Measurements from ENCODE around the gene AMT.

AMT gene, protein sequence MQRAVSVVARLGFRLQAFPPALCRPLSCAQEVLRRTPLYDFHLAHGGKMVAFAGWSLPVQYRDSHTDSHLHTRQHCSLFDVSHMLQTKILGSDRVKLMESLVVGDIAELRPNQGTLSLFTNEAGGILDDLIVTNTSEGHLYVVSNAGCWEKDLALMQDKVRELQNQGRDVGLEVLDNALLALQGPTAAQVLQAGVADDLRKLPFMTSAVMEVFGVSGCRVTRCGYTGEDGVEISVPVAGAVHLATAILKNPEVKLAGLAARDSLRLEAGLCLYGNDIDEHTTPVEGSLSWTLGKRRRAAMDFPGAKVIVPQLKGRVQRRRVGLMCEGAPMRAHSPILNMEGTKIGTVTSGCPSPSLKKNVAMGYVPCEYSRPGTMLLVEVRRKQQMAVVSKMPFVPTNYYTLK

DNA sequence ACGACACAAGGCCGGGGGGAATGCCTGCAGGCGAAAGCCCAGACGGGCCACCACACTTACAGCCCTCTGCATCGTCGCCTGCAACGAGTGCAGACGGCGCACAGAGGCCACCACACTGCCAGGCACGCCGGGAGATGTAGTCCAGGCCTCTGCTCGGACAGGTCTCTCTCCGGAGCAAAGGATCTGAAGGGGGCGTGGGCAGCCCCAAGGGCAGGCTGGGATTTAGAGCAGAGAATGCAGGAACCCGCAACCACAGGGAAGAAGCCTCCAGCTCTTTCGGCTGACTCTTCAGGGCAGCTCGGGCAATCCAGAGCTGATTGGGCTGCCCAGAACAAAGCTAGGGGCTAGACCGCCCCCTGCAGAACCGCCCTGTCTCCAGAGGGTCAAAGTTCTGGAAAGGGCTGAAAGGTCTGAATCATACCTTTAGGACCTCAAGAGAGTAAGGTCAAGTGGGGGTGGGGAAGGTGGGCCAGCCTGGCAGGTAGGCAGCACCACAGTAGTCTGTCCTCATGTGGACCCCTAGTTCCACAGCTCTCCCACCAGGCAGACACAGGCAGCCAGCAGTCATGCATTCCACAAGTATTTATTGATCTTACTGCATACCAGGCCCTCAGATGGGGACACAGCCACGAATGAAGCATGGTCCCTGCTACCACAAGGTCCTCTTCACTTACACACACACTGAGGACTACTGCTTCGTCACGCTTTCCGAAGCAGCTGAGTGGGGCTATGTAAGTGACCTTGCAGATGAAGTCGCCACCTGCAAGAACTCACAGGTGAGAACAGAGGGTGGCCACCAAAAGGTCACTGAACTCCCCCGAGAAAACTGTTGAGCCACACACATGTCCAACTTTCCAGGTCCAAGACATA, at the start of gene AMT:
Gene AMT (minus strand): TSS at position 95 of the 870 bp plus-strand sequence. CDS start 23 bp downstream, at position 72.
- in situ Hi-C loops (cut with HindIII; ENCODE audit: low sequenced_read_pairs) = no loop called here

DNA sequence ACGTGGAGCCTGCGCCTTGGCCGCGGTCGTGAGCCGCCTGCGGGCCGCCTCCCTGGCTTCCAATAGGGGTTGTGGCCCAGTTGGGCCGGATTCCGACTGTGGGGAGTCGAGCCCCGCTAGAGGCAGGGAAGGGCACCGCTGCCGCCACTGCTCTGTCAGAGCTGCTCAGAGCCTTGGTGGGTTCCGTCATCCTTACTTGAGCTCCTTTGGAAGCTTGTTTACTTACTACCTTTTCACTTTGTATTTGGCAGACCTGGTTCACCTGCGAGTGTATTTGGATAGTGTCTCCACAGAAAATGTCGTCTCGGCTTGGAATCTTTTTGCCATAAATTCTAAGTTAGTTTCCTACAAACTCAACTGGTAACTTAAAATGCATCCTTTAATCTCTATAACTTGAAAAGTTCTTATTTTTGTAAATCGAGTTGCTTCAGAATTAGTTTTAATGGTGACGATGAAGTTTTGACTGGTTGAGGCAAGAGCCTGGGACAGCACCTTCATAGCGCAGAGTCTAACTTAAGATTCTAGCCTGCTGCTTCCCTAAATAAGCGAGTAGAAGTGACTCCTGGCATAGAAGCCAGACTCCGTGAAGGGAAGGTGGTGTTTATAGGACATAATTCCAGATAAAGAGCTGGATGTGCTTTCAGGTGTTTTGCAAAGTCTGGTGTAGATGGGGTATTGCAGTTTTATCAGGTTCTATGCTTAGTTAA, 48.6 kb upstream of the AMT start:
- in situ Hi-C loops (cut with HindIII; ENCODE audit: low sequenced_read_pairs) = no loop called here

DNA sequence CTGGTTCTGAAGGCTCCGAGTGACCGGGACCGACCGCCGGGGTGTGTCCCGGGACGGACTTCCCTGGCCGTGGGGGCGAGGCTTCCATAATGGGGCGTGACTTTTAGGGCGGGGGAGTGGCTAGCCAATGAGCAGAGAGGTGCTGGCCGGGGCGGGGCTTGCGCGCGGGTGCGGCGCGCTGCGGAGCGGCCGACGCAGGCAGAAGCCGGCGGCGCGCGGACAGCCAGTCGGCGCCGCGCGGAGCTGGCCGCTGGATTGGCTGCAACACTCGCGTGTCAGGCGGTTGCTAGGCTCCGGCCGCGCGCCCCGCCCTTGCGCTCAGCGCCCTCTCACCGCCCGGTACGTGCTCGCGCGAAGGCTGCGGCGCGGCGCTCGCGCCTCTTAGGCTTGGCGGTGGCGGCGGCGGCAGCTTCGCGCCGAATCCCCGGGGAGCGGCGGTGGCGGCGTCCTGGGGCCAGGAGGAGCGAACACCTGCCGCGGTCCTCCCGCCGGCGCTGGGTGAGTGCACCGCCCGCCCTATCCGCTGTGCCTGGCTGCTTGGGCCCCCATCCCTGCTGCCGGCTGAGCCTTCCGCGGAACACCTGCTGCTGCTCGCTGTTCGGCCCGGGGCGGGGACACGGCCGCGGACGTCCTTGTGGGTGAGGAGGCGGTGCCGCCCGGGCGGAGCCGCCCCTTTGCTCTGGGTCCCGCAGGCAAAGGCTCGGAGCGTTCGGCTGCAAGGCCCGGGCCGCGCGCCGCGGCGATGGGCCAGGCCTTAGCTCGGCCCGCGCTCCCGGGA, 47.9 kb upstream of the AMT start, which contains the start of gene DAG1:
Gene DAG1 (plus strand): TSS at position 332 of the 778 bp plus-strand sequence. CDS start 40,268 bp downstream, outside the sequence.
- in situ Hi-C loops (cut with HindIII; ENCODE audit: low sequenced_read_pairs) = no loop called here

DNA sequence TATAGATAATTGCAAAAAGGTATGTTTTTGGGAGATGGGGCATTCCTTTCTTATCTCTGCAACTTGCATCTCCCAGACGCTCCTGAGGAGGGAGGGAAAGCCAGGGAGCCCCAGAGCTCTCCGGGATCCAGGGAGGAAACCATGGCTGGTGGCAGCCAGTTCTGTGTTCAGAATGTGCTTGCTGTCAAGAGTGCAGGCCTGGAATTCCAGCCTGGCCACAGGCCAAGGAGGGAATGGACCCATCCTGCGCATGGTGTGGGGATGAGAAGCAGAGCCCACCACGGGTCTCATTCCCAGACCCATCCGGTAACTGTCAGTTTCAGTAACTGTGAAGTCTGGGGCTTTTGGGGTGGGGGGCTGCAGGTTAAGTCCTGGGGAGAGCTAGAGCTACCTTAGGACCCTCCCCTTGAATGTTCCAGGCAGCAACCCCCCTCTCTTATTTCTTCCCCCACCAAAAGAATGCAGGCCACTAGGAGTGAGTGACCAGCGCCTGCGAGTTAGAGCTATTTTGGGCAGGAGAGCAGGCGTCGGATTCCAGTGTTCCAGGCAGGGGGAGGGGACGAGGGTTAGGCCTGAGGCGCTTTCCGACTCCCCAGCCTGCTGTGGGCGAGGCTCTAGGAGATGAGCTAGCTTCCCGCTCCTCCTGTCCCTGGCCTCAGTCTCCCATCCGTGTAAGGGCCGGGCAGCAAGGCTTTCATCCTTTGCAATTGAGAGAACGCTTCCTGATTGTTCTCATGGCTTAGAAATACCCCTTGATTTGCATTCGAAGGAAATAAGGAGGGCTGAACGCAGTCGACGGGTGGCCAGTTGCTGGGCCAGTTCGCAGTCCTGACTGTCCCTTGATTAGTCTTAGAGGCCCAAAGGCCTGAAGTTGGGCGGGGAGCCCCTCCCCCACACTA, 47.0 kb upstream of the AMT start:
- in situ Hi-C loops (cut with HindIII; ENCODE audit: low sequenced_read_pairs) = no loop called here

DNA sequence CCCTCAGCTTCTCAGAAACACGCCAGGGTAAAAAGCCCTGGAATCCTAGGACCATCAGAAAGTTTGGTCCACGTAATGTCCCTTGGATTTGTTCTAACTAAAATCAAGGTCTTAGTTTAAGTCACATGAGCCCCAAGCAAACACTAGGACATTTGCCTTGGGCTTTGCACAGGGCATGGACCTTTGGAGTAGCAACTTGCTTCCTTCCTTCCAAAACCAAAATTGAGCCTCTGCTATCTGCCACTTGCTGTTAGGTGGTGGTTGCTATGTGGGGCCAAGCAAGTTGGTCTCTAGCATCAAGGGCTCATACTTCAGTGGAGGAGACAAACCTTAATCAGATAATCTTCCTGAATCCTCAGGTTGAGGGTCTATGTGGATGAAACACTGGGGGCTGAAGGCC, 43.8 kb upstream of the AMT start:
- in situ Hi-C loops (cut with HindIII; ENCODE audit: low sequenced_read_pairs) = no loop called here

DNA sequence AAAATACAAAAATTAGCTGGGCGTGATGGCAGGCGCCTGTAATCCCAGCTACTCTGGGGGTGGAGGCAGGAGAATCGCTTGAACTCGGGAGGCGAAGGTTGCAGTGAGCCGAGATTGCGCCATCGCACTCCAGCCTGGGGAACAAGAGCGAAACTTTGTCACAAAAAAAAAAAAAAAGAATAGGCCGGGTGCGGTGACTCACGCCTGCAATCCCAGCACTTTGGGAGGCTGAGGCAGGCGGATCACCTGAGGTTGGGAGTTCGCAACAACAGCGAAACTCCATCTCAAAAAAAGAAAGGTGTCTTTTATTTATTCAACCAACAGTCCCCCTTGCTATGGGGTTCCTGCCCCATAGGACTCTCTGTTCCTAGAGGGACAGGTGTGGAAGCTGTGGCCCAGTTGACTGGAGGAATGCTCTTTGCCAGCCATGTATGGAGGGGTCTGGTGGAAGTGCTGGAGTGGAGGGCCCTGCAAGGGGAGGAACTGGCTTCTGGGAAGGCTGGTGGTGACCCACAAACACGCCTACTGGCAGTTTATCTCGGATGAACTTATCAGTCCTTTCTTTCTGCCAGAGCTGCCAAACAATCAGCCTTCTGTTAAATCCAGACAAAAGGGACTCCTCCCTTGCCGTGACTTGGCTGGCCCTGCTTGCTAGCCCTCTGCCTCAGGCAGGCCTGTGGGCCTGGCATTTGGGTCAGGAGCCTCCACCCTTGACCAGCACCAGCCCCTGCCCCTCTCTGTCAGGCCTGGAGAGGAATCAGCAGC, 43.2 kb upstream of the AMT start:
- in situ Hi-C loops (cut with HindIII; ENCODE audit: low sequenced_read_pairs) = no loop called here

DNA sequence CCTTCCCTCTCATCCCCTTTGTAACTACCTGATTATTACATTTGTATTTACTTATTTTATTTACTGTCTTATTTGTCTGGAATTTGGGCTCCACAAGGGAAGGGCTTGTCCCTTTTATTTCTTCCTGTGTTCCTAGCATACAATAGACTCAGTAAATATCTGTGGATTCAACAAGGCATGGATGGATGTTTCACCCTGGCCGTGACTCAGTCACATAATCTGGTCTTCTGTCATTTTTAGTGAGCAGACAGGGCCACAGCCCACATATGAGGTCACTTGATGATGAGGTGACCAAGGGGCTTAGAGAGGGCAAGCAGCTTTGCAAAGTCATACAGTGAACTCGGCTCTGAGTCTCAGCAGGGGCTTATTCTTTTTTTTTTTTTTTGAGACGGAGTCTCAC, 39.9 kb upstream of the AMT start:
- in situ Hi-C loops (cut with HindIII; ENCODE audit: low sequenced_read_pairs) = no loop called here

DNA sequence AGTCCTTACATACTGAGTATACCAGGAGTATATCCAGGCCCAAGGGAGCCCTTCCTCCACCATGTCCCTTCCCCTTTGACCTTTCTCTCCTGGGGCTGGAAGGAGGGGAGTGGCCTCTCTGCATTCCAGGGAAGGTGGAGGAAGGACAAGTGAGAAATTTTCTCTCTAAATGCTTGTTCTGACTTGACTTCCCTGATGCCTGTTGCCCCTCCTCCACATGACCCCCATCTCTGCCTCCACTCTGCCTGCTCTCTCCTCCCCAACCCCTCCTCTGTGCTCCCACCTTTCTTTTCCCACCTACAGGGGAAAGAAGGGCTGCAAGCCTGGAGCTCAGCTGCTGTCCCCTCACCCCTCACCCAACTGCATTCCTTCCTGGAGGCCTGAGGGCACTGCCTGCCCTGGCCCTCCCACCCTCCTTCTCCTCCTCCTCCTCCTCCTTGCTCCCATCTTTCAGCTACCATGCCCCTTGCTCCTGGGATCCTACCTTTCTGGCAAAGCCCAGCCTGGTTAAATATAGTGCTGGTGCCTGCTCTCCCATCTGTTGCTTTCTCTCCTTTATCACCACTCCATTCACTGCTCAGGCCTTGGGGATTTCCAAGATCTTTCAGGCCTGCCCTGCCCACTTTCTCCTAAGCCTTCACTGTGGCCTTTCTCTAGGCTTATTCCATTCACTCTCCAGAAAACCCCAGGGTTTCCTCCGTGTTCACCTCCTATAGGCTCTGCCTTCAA, 39.3 kb upstream of the AMT start:
- in situ Hi-C loops (cut with HindIII; ENCODE audit: low sequenced_read_pairs) = no loop called here

DNA sequence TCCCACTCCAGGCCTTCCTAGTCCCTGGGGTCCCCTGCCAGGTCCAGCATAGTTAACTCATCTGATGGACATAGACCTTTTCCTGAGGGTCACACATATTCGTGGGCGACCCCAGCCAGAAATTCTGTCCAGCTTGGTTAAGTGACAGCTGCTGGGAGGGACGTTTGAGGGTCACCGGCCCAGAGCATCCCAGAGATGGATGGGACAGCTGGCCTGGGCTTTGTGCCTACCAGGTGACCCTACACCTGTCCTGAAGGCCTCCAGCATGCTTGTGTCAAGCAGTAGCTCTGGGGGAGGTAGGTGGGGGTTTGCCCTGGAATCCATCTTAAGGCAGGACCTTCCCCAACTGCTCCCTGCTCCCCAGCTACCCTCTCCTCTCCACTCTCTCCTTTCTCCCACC, 38.7 kb upstream of the AMT start:
- in situ Hi-C loops (cut with HindIII; ENCODE audit: low sequenced_read_pairs) = no loop called here

DNA sequence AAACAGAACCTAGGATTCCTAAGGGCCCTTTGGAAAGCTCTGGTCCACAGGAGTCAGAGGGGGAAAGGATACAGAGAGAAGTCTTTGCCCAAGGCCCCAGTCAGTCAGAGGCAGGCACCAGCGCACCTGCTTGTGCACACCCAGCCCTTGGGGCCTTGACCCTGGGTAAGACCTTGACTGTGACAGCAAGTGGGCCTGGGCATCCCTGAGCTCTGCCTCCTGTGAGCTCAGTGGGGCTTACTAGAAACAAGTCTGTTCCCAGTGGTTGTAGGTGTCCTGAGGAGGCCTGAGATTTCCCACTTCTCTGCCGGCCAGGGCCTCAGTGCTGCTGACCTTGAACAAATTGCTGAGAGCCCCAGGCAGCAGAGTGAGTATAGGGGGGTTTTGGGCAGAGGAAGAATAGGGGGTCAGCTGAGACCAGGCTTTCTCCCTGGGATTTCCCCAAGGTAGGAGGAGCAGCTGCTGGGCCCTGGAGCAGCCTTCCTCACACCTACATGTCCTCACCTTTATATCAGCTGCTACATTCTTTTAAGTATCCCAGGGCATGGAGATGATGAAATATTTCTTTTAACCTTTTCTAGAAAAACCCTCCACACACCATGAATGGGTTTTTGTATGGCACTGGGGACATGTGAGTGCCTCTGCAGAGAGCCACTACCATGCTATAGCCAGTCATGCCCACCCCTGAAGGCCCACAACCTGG, 38.1 kb upstream of the AMT start:
- in situ Hi-C loops (cut with HindIII; ENCODE audit: low sequenced_read_pairs) = no loop called here

DNA sequence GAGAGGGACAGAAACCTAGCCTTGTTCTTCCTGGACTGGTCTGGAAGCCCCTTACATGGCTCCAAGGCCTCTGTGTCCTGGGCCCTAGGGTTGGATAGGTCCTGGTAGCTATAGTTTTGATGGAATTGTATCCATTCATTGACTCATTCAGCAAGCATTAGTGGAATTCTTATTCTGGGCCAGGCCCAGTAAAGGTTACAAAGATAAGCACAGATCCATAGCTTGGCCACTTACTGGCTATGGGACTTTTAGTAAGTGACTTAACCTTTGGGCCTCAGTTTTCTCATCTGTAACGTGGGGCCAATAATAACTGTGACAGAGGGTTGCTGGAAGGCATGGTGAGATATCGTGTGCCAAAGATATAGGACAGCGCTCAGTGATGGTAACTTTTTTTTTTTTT, 34.2 kb upstream of the AMT start:
- in situ Hi-C loops (cut with HindIII; ENCODE audit: low sequenced_read_pairs) = no loop called here

DNA sequence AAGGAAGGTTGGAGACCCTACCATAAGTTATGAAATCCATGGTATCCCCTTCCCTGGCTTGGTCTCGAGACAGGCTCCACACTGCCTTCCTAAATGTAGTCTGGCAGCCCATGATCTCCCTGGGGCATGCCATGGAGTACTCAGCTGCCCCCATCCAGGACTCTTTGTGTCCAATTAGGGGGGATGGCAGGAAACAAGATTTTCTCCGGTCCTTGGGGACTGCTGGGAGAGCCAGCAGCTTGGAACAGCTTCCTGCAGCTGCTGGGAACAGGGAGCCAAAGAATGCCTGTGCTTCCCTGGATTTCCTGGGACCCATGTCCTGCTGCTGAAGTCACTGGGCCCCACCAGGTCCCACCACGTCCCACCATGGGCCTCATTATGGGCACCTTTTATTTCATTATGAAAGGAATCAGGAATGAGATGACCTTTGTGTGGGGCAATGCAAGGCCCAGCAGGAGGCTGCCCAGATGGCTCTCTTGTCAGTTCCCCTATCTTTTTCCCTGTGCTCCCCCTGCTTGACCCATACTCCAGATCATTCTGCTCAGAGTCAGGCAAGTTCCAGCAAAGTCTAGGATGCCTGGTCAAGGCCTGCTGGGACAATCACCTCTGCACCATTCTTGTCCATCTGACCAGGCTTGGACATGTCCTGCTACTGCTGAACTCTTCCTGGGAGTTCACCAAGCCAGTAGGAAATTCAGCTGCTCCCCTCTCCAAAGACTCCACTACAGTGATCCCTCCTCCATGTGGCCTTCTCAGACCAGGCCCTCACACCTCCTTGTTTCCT, 32.8 kb upstream of the AMT start:
- in situ Hi-C loops (cut with HindIII; ENCODE audit: low sequenced_read_pairs) = no loop called here

DNA sequence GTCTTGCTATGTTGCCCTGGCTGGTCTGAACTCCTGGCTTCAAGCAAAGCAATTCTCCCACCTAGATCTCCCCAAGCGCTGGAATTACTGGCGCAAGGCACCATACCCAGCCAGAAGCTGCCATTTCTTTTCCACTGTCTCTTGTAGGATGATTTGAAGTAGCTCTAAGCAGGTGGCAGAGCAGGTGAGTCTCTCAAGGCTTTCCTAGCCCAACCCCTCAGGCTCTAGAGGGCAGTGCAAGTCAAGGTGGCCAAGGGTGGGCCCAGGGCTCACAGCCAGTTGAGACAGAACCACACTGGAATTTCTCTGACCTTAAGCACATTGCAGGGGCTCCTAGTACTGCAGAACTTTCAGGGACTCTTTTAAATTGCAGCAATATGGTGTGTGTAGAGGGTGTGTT, 32.2 kb upstream of the AMT start:
- in situ Hi-C loops (cut with HindIII; ENCODE audit: low sequenced_read_pairs) = no loop called here

DNA sequence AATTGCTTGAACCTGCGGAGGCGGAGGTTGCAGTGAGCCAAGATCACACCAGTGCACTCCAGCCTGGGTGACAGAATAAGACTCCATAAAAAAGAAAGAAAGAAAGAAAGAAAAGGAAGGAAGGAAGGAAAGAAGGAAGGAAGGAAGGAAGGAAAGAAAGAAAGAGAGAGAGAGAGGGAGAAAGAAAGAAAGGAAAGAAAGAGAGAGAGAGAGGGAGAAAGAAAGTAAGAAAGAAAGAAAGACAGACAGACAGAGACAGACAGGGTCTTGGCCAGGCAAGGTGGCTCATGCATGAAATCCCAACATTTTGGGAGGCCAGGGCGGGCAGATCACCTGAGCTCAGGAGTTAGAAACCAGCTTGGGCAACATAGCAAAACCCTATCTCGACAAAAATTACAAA, 31.3 kb upstream of the AMT start:
- in situ Hi-C loops (cut with HindIII; ENCODE audit: low sequenced_read_pairs) = no loop called here

DNA sequence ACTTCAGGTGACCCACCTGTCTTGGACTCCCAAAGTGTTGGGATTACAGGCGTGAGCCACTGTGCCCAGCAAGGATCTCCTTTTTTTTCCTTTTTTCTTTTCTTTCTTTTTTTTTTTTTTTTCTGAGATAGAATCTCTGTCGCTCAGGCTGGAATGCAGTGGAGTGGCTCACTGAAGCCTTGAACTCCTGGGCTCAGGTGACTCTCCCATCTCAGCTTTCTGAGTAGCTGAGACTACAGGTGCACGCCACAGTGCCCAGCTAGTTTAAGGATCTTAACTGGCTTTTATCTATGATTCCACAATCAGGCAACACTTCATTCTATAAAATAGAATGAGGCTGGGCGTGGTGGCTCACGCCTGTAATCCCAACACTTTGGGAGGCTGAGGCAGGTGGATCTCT, 23.1 kb upstream of the AMT start:
- in situ Hi-C loops (cut with HindIII; ENCODE audit: low sequenced_read_pairs) = no loop called here

DNA sequence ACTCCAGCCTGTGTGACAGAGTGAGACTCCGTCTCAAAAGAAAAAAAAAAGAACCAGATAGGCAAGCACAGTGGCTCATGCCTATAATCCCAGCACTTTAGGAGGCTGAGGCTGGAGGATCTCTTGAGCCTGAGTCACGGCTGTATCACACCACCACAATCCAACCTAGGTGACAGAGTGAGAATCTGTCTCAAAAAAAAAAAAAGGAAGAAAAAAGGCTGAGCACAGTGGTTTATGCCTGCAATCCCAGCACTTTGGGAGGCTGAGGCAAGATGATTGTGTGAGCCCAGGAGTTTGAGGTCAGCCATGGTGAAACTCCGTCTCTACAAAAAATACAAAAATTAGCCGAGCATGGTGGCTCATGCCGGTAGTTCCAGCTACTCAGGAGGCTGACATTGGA, 12.5 kb upstream of the AMT start:
- in situ Hi-C loops (cut with HindIII; ENCODE audit: low sequenced_read_pairs) = no loop called here

DNA sequence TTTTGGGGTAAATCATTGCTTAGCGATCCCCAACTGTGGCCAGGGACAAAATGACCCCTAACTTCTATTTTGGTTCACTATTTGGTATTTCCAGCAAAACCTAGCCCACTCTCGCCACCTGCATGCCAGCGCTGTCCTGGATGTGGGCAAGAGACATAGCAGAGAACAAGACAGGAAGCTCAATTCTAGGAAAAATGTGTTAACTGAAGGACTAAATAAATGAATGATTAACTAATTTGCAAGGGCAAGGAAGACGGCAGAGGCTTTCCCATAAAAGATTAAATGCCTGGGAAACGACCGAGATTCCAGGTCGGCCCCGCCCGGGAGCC, 6.4 kb upstream of the AMT start:
- in situ Hi-C loops (cut with HindIII; ENCODE audit: low sequenced_read_pairs) = no loop called here
